SK-N-SH (cell line): ENCODE data around the gene ANXA9. TPM values are rescaled to one million over a fixed set of nuclear protein-coding genes. Genes with fewer than 3 reads are reported as not detected.

ENCODE experiments used
- CTCF ChIA-PET: fragments of 300-600, 350-600 bp; formaldehyde crosslinking; extraction: SDS; loops from one replicate; lab custom pipeline; 2021; lab: Yijun Ruan, JAX
- POLR2A ChIA-PET: fragments of 350-600 bp; sonication (Branson Sonifier 250); formaldehyde crosslinking; extraction: SDS; loops from one replicate; lab custom pipeline; 2020; ENCODE audit warnings: antibody characterized with exemption, inconsistent platforms; lab: Yijun Ruan, JAX
- DNase-seq: peaks from one replicate; pipeline ENCODE4 v3.0.0; 2012
- H2AFZ ChIP-seq: fragments of 200-600 bp; sonication (generic); 2 replicates; pipeline ENCODE4 v1.8.1; 2016; ENCODE audit warnings: antibody characterized with exemption, mild to moderate bottlenecking, low read depth
- H3F3A ChIP-seq: fragments of 200-600 bp; sonication (generic); replicated peaks from 2 replicates; pipeline ENCODE3; 2016; ENCODE audit warnings: antibody characterized with exemption, mild to moderate bottlenecking; ENCODE audit not compliant: insufficient read depth
- H3K27ac ChIP-seq, 2 experiments: fragments of 200-500 bp in 1 of 2; fragments of 200-600 bp in 1 of 2; sonication (Bioruptor generic) in 1 of 2; sonication (generic), shearing (Covaris generic) in 1 of 2; 2 replicates each; pipeline versions ENCODE4 v1.5.1 to v1.6.1; 2014 to 2016; ENCODE audit warnings: low read depth in 2 of 2, inconsistent platforms in 1 of 2, low read length in 1 of 2, mild to moderate bottlenecking in 1 of 2, mixed read lengths in 1 of 2
- H3K27me3 ChIP-seq: fragments of 200-600 bp; sonication (generic), shearing (Covaris generic); 2 replicates; pipeline ENCODE4 v1.6.1; 2016; ENCODE audit warnings: mixed run types; ENCODE audit not compliant: insufficient read depth
- H3K36me3 ChIP-seq, 2 experiments: fragments of 200-500 bp in 1 of 2; fragments of 200-600 bp in 1 of 2; sonication (Bioruptor generic) in 1 of 2; sonication (generic) in 1 of 2; replicated peaks in 1 of 2; 2 replicates each; pipeline versions ENCODE3 to v1.5.1; 2014 to 2016; ENCODE audit warnings: low read length in 1 of 2, mild to moderate bottlenecking in 1 of 2; ENCODE audit not compliant: insufficient read depth in 2 of 2, control insufficient read depth in 1 of 2
- H3K4me1 ChIP-seq, 2 experiments: fragments of 200-500 bp in 1 of 2; fragments of 200-600 bp in 1 of 2; sonication (Bioruptor generic) in 1 of 2; sonication (generic), shearing (Covaris generic) in 1 of 2; 2 replicates each; pipeline versions ENCODE4 v1.5.1 to v1.6.1; 2014 to 2016; ENCODE audit warnings: low read depth in 1 of 2, low read length in 1 of 2, mixed run types in 1 of 2; ENCODE audit not compliant: insufficient read depth in 2 of 2, control insufficient read depth in 1 of 2
- H3K4me2 ChIP-seq: fragments of 200-600 bp; sonication (generic), shearing (Covaris generic); 2 replicates; pipeline ENCODE4 v1.6.1; 2017; ENCODE audit warnings: mixed run types
- H3K4me3 ChIP-seq, 2 experiments: fragments of 200-500 bp in 1 of 2; fragments of 200-600 bp in 1 of 2; sonication (Bioruptor generic) in 1 of 2; sonication (generic), shearing (Covaris generic) in 1 of 2; 2 replicates each; pipeline versions ENCODE4 v1.5.1 to v1.8.1; 2014 to 2016; ENCODE audit warnings: low read depth in 2 of 2, inconsistent platforms in 1 of 2, low read length in 1 of 2, mild to moderate bottlenecking in 1 of 2, mixed read lengths in 1 of 2, moderate library complexity in 1 of 2
- H3K79me2 ChIP-seq: fragments of 200-600 bp; sonication (generic); 2 replicates; pipeline ENCODE4 v1.8.1; 2017; ENCODE audit warnings: mild to moderate bottlenecking; ENCODE audit not compliant: insufficient read depth
- H3K9ac ChIP-seq: fragments of 200-600 bp; sonication (generic); 2 replicates; pipeline ENCODE4 v1.6.1; 2017; ENCODE audit warnings: mixed run types
- H3K9me2 ChIP-seq: fragments of 200-600 bp; sonication (generic); 2 replicates; pipeline ENCODE4 v1.6.1; 2017; ENCODE audit warnings: mixed run types
- H3K9me3 ChIP-seq: fragments of 200-600 bp; sonication (generic); 2 replicates; pipeline ENCODE4 v1.6.1; 2017; ENCODE audit warnings: mixed run types, mild to moderate bottlenecking, moderate library complexity
- H4K20me1 ChIP-seq: fragments of 200-600 bp; sonication (generic); 2 replicates; pipeline ENCODE4 v1.6.1; 2017; ENCODE audit warnings: mild to moderate bottlenecking, mixed run types; ENCODE audit not compliant: insufficient read depth
- CHD2 ChIP-seq: fragments of 150-350 bp; IDR thresholded peaks from 2 replicates; pipeline ENCODE4 v1.6.1; 2018; ENCODE audit warnings: low read length; ENCODE audit not compliant: partially characterized antibody
- CTCF ChIP-seq: fragments of 200-600 bp; sonication (generic); IDR thresholded peaks from 2 replicates; pipeline ENCODE4 v1.6.1; 2017; ENCODE audit warnings: antibody characterized with exemption, mild to moderate bottlenecking, moderate library complexity
- ELF1 ChIP-seq: IDR thresholded peaks from 2 replicates; pipeline ENCODE4 v1.4.0; 2012
- EZH2phosphoT487 ChIP-seq: fragments of 200-600 bp; sonication (generic); IDR thresholded peaks from 2 replicates; pipeline ENCODE4 v1.6.1; 2017; ENCODE audit warnings: low read depth, mixed run types, mild to moderate bottlenecking, antibody characterized with exemption, moderate library complexity, borderline replicate concordance
- FOXJ3 ChIP-seq: sonication (generic); formaldehyde crosslinking; IDR thresholded peaks from 2 replicates; pipeline ENCODE4 v1.5.1; 2020; ENCODE audit warnings: mild to moderate bottlenecking, missing genetic modification reagents
- FOXM1 ChIP-seq: IDR thresholded peaks from 2 replicates; pipeline ENCODE4 v1.4.0; 2012; ENCODE audit warnings: low read depth, mild to moderate bottlenecking
- GABPA ChIP-seq: IDR thresholded peaks from 2 replicates; pipeline ENCODE4 v1.4.0; 2012; ENCODE audit warnings: low read depth, mild to moderate bottlenecking
- GATA2 ChIP-seq: sonication (generic); formaldehyde crosslinking; IDR thresholded peaks from 2 replicates; pipeline ENCODE4 v1.5.0; 2020; ENCODE audit warnings: mild to moderate bottlenecking, missing genetic modification reagents
- JUND ChIP-seq: IDR thresholded peaks from 2 replicates; pipeline ENCODE4 v1.4.0; 2012
- MEF2A ChIP-seq: IDR thresholded peaks from 2 replicates; pipeline ENCODE4 v1.4.0; 2012; ENCODE audit warnings: low read depth, borderline replicate concordance
- MXI1 ChIP-seq: IDR thresholded peaks from 2 replicates; pipeline ENCODE4 v1.6.1; 2012; ENCODE audit warnings: mild to moderate bottlenecking, low read depth, low read length, improper control_type of control experiment
- PBX3 ChIP-seq: IDR thresholded peaks from 2 replicates; pipeline ENCODE4; 2012
- POLR2AphosphoS5 ChIP-seq: IDR thresholded peaks from 2 replicates; pipeline ENCODE4 v1.6.1; 2012; ENCODE audit warnings: low read depth, low read length
- RAD21 ChIP-seq: IDR thresholded peaks from 2 replicates; pipeline ENCODE4 v1.6.1; 2012; ENCODE audit warnings: mild to moderate bottlenecking, low read length
- REST ChIP-seq: IDR thresholded peaks from 2 replicates; pipeline ENCODE4 v1.6.1; 2012; ENCODE audit warnings: mild to moderate bottlenecking, low read depth, low read length, moderate library complexity
- RFX5 ChIP-seq: IDR thresholded peaks from 2 replicates; pipeline ENCODE4 v1.6.1; 2012; ENCODE audit warnings: mild to moderate bottlenecking, improper control_type of control experiment, low read length
- RXRA ChIP-seq: IDR thresholded peaks from 2 replicates; pipeline ENCODE4 v1.4.0; 2012; ENCODE audit warnings: low read depth, mild to moderate bottlenecking, borderline replicate concordance
- SMC3 ChIP-seq: IDR thresholded peaks from 2 replicates; pipeline ENCODE4 v1.6.1; 2012; ENCODE audit warnings: low read depth, low read length, improper control_type of control experiment
- TCF12 ChIP-seq: IDR thresholded peaks from 2 replicates; pipeline ENCODE4 v1.4.0; 2012
- WGBS: methylation state at CpG from one replicate; pipeline ENCODE4 v1.1.6; 2017; ENCODE audit warnings: low lambda C conversion rate; 5-methylcytosine and 5-hydroxymethylcytosine counted together
- polyA plus RNA-seq, 3 experiments: library from polyadenylated mRNA; depleted of rRNA; stranded (reverse); fragments of >200 nt; gene quantifications; 2 replicates each; pipeline ENCODE4 v1.2.3, GENCODE V29; 2012
- TF ChIP-seq, protein P1 (sequence below): fragments of 150-350 bp; IDR thresholded peaks from 2 replicates; pipeline ENCODE4 v1.6.1; 2016; ENCODE audit warnings: mild to moderate bottlenecking, low read depth, low read length

The ANXA9 gene
- polyA plus RNA-seq, 1 of the 3 experiments (the other 2 are of a cell fraction) = 0.07 TPM

GRCh38 chr1:151026460-151026859 is 44.4 kb downstream of the ANXA9 start:
- no peaks in the 10 kb centered on the region for H3K27me3 ChIP-seq
- H3K4me2 ChIP-seq = no peak overlapping the region
- no peaks in the 10 kb centered on the region for H4K20me1 ChIP-seq
- no peaks in the 10 kb centered on the region for H3K79me2 ChIP-seq
- H2AFZ ChIP-seq = no peak overlapping the region
- H3K9me2 ChIP-seq = no peaks in the 10 kb centered on the region
- DNase-seq = no peak
- no peak overlapping the region for H3K9ac ChIP-seq
- ChIA-PET POLR2A (no interaction called here), CTCF (interaction anchor here (1.1 to 5.1 kb wide), 3 partner anchors 20 to 73 kb away, joined by 3 to 29 read pairs (median 4); partner anchors contain the start of gene C1orf56)
- H3K36me3 ChIP-seq = peaks cover 10 to 16% of the 10 kb centered on the region in 2 experiments
- no peak overlapping the region for H3K27ac ChIP-seq
- no peak overlapping the region for H3K4me3 ChIP-seq
- H3F3A ChIP-seq = no peaks in the 10 kb centered on the region
- no peaks in the 10 kb centered on the region for H3K4me1 ChIP-seq
- no peaks in the 10 kb centered on the region for H3K9me3 ChIP-seq
- no peak for TF ChIP-seq RAD21
- no peak for TF ChIP-seq FOXJ3
- no peak for TF ChIP-seq EZH2phosphoT487
- no peak for TF ChIP-seq JUND
- TF ChIP-seq ELF1 = no peak

DNA sequence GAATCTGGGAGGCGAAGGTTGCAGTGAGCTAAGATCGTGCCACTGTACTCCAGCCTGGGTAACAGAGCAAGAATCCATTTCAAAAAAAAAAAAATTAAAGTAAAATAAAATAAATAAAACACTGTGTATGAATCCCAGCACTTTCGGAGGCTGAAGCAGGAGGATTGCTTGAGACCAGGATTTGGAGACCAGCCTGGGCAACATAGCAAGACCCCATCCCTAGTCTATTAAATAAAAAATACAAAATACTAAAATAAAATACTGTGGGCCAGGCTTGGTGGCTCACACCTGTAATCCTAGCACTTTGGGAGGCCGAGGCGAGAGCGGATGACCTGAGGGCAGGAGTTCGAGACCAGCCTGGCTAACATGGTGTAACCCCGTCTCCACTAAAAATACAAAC is 50.1 kb downstream of the ANXA9 start:
- TF ChIP-seq RXRA (no peak), CHD2 (no peak), RFX5 (no peak), PBX3 (no peak), EZH2phosphoT487 (no peak), FOXJ3 (no peak), JUND (no peak), MXI1 (no peak), CTCF (no peak), SMC3 (no peak), FOXM1 (no peak), TCF12 (no peak), POLR2AphosphoS5 (no peak), GATA2 (no peak), GABPA (no peak), MEF2A (no peak), REST (no peak), RAD21 (no peak)
- TF ChIP-seq, protein P1, sequence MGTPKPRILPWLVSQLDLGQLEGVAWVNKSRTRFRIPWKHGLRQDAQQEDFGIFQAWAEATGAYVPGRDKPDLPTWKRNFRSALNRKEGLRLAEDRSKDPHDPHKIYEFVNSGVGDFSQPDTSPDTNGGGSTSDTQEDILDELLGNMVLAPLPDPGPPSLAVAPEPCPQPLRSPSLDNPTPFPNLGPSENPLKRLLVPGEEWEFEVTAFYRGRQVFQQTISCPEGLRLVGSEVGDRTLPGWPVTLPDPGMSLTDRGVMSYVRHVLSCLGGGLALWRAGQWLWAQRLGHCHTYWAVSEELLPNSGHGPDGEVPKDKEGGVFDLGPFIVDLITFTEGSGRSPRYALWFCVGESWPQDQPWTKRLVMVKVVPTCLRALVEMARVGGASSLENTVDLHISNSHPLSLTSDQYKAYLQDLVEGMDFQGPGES = no peak
- TF ChIP-seq, all 33 proteins: peak for 0
- no peaks in the 10 kb centered on the region for H3K9me3 ChIP-seq

More for the DNA sequence above, 50.1 kb downstream of the ANXA9 start:
- Histone ChIP-seq H3K4me1 (no peaks in the 10 kb centered on the region), H3K27ac (no peak overlapping the region), H3F3A (no peaks in the 10 kb centered on the region), H4K20me1 (no peaks in the 10 kb centered on the region), H3K4me2 (no peak overlapping the region), H3K79me2 (no peaks in the 10 kb centered on the region), H3K27me3 (no peaks in the 10 kb centered on the region), H3K9ac (no peak overlapping the region), H3K9me2 (no peaks in the 10 kb centered on the region), H2AFZ (no peak overlapping the region), H3K36me3 (peaks cover 18 to 35% of the 10 kb centered on the region in 2 experiments), H3K4me3 (no peak overlapping the region)
- ChIA-PET CTCF (interaction anchor here (1.5 kb wide), 1 partner anchor 17 kb away, joined by 7 read pairs; no protein-coding TSS in a partner anchor), POLR2A (no interaction called here)
- DNase-seq = no peak
- WGBS = 94% methylated on average over 8 of the region's 8 CpGs
